ENCODE results near the gene DOCK3. TPM values are rescaled to one million over a fixed set of nuclear protein-coding genes. Genes with fewer than 3 reads are reported as not detected.
A peak's percentile ranks its signal among the peaks of the same experiment; 100 is the strongest.

Gene DOCK3
- total RNA-seq, 1 experiment from 2014 or later, result 5.6 TPM

GRCh38 chr3:50651920-50652529, 22.7 kb upstream of the DOCK3 start:
- Mint-ChIP-seq H3K27me3 (ENCODE audit: low read depth) (peaks cover 3% of the 10 kb centered on the region; the same call in 1 of the 2 replicates), H3K36me3 (no peaks in the 10 kb centered on the region; the same call in 1 of the 2 replicates), H3K9me3 (no peaks in the 10 kb centered on the region), H3K27ac (no peak overlapping the region), H3K4me3 (no peak overlapping the region), H3K4me1 (peaks cover 26% of the 10 kb centered on the region)
- ChIA-PET CTCF (interaction anchor here (0.6 to 9.1 kb wide), 28 partner anchors 8 to 720 kb away, joined by 3 to 202 read pairs (median 4); partner anchors contain the start of genes CISH, DOCK3, HEMK1 and MAPKAPK3), POLR2A (interaction anchor here (1.8 kb wide), 1 partner anchor 36 kb away, joined by 8 read pairs; no protein-coding TSS in a partner anchor)
- TF ChIP-seq RORB (CRISPR knock-in tag; IDR thresholded peaks at IDR 0.05) (no peak), ZNF121 (CRISPR knock-in tag; IDR thresholded peaks at IDR 0.05) (peak; percentile 68; the same call in 1 of the 2 replicates), ZNF423 (CRISPR knock-in tag; IDR thresholded peaks at IDR 0.05) (peak; percentile 54)
- ATAC-seq (peak; percentile 46), DNase-seq (ENCODE audit: low spot score) (peak; percentile 32)

GRCh38 chr3:50652709-50653108, 22.0 kb upstream of the DOCK3 start:
- peak; percentile 70 for DNase-seq (ENCODE audit: low spot score)
- H3K4me3 Mint-ChIP-seq, result no peak overlapping the region
- CTCF ChIA-PET, result interaction anchor here (0.6 to 9.1 kb wide), 37 partner anchors 9 to 732 kb away, joined by 3 to 202 read pairs (median 4); partner anchors contain the start of genes CISH, DOCK3, HEMK1 and MANF

GRCh38 chr3:50653937-50654595, 20.7 kb upstream of the DOCK3 start:
- Mint-ChIP-seq H3K9me3 (no peaks in the 10 kb centered on the region), H3K27ac (no peak overlapping the region), H3K4me1 (peaks cover 22% of the 10 kb centered on the region), H3K4me3 (no peak overlapping the region), H3K36me3 (no peaks in the 10 kb centered on the region), H3K27me3 (ENCODE audit: low read depth) (peaks cover 3% of the 10 kb centered on the region; the same call in 1 of the 2 replicates)
- ATAC-seq (no peak), DNase-seq (ENCODE audit: low spot score) (no peak)
- POLR2A ChIA-PET, result interaction anchor here (0.9 kb wide), 1 partner anchor 26 kb away, joined by 3 read pairs; no protein-coding TSS in a partner anchor
- CTCF ChIA-PET, result interaction anchor here (1.0 to 9.1 kb wide), 7 partner anchors 24 to 718 kb away, joined by 3 to 202 read pairs (median 6); partner anchors contain the start of genes CISH and MAPKAPK3
- no peak for TF ChIP-seq ESRRA (CRISPR knock-in tag; IDR thresholded peaks at IDR 0.05; ENCODE audit: borderline replicate concordance)
- no peak for TF ChIP-seq KAT7 (CRISPR knock-in tag; IDR thresholded peaks at IDR 0.05; ENCODE audit: borderline replicate concordance)
- no peak for TF ChIP-seq TEAD1 (CRISPR knock-in tag; IDR thresholded peaks at IDR 0.05)
- no peak for TF ChIP-seq FOXP1 (CRISPR knock-in tag; IDR thresholded peaks at IDR 0.05; ENCODE audit: borderline replicate concordance)
- TF ChIP-seq PRDM15 (CRISPR knock-in tag; IDR thresholded peaks at IDR 0.05), result no peak
- TF ChIP-seq STAT6 (CRISPR knock-in tag; conservative IDR thresholded peaks at IDR 0.05; ENCODE audit: low read depth), result no peak
- no peak for TF ChIP-seq GRHL2 (CRISPR knock-in tag; IDR thresholded peaks at IDR 0.05; ENCODE audit: insufficient replicate concordance, severe bottlenecking)
- TF ChIP-seq SP1 (CRISPR knock-in tag; conservative IDR thresholded peaks at IDR 0.05), result no peak
- TF ChIP-seq ATF6 (CRISPR knock-in tag; IDR thresholded peaks at IDR 0.05), result no peak
- TF ChIP-seq RELA (CRISPR knock-in tag; IDR thresholded peaks at IDR 0.05; ENCODE audit: borderline replicate concordance), result no peak

More at GRCh38 chr3:50652709-50653108, 22.0 kb upstream of the DOCK3 start:
- POLR2A ChIA-PET, result interaction anchor here (0.7 to 1.8 kb wide), 3 partner anchors 22 to 732 kb away, joined by 3 to 8 read pairs (median 3); partner anchors contain the start of gene MANF
- Mint-ChIP-seq H3K9me3 (no peaks in the 10 kb centered on the region), H3K36me3 (no peaks in the 10 kb centered on the region), H3K4me1 (peaks cover 26% of the 10 kb centered on the region), H3K27me3 (ENCODE audit: low read depth) (peaks cover 3% of the 10 kb centered on the region; the same call in 1 of the 2 replicates), H3K27ac (no peak overlapping the region)
- TF ChIP-seq ZNF121 (CRISPR knock-in tag; IDR thresholded peaks at IDR 0.05), result peak; percentile 87
- no peak for TF ChIP-seq JAZF1 (CRISPR knock-in tag; IDR thresholded peaks at IDR 0.05)
- 0 out of 2 replicates have a peak, but pooled peaks have one; percentile 20 for TF ChIP-seq FOXP1 (CRISPR knock-in tag; IDR thresholded peaks at IDR 0.05; ENCODE audit: borderline replicate concordance)
- TF ChIP-seq ETV6 (CRISPR knock-in tag; IDR thresholded peaks at IDR 0.05), result peak; percentile 39; the same call in 1 of the 2 replicates
- peak; percentile 24 for TF ChIP-seq CTCF (IDR thresholded peaks at IDR 0.05)
- peak; percentile 73 for ATAC-seq

Measured in WTC11 (cell line).